ENCODE results near the gene OSTF1.

DNA sequence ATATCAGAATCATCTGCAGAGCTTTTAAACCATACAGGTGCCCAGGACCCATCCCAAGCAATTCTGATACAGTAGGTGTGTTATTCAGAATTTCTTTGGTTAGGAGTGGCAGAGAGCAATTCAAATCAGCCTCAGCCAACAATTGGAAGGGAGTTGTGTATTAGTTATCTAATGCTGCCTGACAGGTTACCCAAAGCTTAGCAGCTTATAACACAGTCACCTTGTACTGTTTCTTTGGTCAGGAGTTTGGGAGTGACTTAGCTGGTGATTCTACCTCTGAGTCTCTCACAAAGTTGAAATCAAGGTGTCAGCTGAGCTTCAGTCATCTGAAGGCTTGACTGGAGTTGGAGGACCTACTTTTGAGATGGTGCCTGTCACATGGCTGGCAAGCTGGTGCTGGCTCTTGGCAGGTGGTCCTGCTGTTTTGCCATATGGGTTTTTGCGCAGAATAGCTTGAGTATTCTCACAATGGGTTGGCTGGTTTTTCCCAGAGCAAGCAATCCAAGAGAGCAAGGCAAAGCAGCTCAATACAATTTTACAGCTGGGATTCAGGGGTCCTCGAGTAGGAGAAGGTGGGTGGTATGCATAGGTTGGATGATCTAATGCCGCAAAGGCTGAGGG, 41.5 kb upstream of the OSTF1 start:
- TF ChIP-seq, protein P1, sequence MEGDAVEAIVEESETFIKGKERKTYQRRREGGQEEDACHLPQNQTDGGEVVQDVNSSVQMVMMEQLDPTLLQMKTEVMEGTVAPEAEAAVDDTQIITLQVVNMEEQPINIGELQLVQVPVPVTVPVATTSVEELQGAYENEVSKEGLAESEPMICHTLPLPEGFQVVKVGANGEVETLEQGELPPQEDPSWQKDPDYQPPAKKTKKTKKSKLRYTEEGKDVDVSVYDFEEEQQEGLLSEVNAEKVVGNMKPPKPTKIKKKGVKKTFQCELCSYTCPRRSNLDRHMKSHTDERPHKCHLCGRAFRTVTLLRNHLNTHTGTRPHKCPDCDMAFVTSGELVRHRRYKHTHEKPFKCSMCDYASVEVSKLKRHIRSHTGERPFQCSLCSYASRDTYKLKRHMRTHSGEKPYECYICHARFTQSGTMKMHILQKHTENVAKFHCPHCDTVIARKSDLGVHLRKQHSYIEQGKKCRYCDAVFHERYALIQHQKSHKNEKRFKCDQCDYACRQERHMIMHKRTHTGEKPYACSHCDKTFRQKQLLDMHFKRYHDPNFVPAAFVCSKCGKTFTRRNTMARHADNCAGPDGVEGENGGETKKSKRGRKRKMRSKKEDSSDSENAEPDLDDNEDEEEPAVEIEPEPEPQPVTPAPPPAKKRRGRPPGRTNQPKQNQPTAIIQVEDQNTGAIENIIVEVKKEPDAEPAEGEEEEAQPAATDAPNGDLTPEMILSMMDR (conservative IDR thresholded peaks at IDR 0.05; ENCODE audit: low read depth, low read length): no peak
- TF ChIP-seq EZH2phosphoT487 (IDR thresholded peaks at IDR 0.05; ENCODE audit: borderline replicate concordance, low read length): no peak

All from PC-3 (cell line).